HCT116 (cell line): ENCODE data around the gene TECPR1. TPM values are rescaled to one million over a fixed set of nuclear protein-coding genes. Genes with fewer than 3 reads are reported as not detected.

ENCODE experiments used
- ATAC-seq: fragments of 200-7000 bp; cut with Tn5 transposase; 2 replicates; pipeline ENCODE4 v1.9.1; 2020; ENCODE audit warnings: mild to moderate bottlenecking, moderate library complexity
- BruUV-seq: library from RNA; stranded (reverse); fragments of 400-500 nt; replicated peaks from 2 replicates; lab custom pipeline; 2021; lab: Mats Ljungman, UMichigan
- CTCF ChIA-PET: fragments of 300-600 bp; sonication (Branson Sonifier 250); formaldehyde crosslinking; loops from one replicate; lab custom pipeline; 2021; ENCODE audit warnings: antibody characterized with exemption; lab: Charles Lee
- POLR2A ChIA-PET: fragments of 300-600, 350-600 bp; sonication (Branson Sonifier 250); formaldehyde crosslinking; loops from one replicate; lab custom pipeline; 2021; ENCODE audit warnings: antibody characterized with exemption; lab: Charles Lee
- RAD21 ChIA-PET, 2 experiments: fragments of 300-600 bp; sonication (Branson Sonifier 250); formaldehyde crosslinking; loops; one replicate each; lab custom pipeline; 2023; ENCODE audit warnings: low total read pairs in 2 of 2; ENCODE audit not compliant: uncharacterized antibody in 2 of 2, unreplicated experiment in 2 of 2, low non-redundant PET in 1 of 2; lab: Charles Lee
- DNase-seq: peaks from one replicate; pipeline ENCODE4 v3.0.0-alpha.2; 2010; ENCODE audit warnings: low read depth, low spot score
- H2AFZ ChIP-seq: fragments of 200-600 bp; shearing (Covaris generic), sonication (generic); 2 replicates; pipeline ENCODE4 v1.6.1; 2017; ENCODE audit warnings: low read depth, mixed run types, mixed read lengths, antibody characterized with exemption, low read length; ENCODE audit not compliant: poor library complexity, severe bottlenecking
- H3K27ac ChIP-seq: 2 replicates; pipeline ENCODE4 v1.5.1; 2012; ENCODE audit warnings: low read depth, low read length
- H3K27me3 ChIP-seq: fragments of 200-600 bp; sonication (generic); 2 replicates; pipeline ENCODE4 v1.6.1; 2016; ENCODE audit warnings: mixed run types, low read length, mixed read lengths; ENCODE audit not compliant: insufficient read depth
- H3K36me3 ChIP-seq, 2 experiments: fragments of 200-500 bp in 1 of 2; fragments of 200-600 bp in 1 of 2; sonication (Bioruptor generic) in 1 of 2; sonication (generic) in 1 of 2; 2 replicates each; pipeline versions ENCODE4 v1.5.1 to v1.6.1; 2014 to 2016; ENCODE audit warnings: low read length in 2 of 2, inconsistent platforms in 1 of 2, mixed read lengths in 1 of 2, mixed run types in 1 of 2; ENCODE audit not compliant: insufficient read depth in 2 of 2, control insufficient read depth in 1 of 2
- H3K4me1 ChIP-seq, 2 experiments: fragments of 200-600 bp in 1 of 2; sonication (generic) in 1 of 2; 2 replicates each; pipeline versions ENCODE4 v1.5.1 to v1.6.1; 2012 to 2017; ENCODE audit warnings: low read length in 2 of 2, inconsistent platforms in 1 of 2, mild to moderate bottlenecking in 1 of 2, mixed read lengths in 1 of 2, mixed run types in 1 of 2, moderate library complexity in 1 of 2; ENCODE audit not compliant: insufficient read depth in 2 of 2, control insufficient read depth in 1 of 2
- H3K4me2 ChIP-seq: fragments of 200-600 bp; sonication (generic); 2 replicates; pipeline ENCODE4 v1.6.1; 2017; ENCODE audit warnings: mixed run types, low read length, mixed read lengths
- H3K4me3 ChIP-seq, 2 experiments: fragments of 200-600 bp in 1 of 2; sonication (generic) in 1 of 2; replicated peaks in 1 of 2; 2 replicates each; pipeline ENCODE4 v1.5.1; 2011 to 2016; ENCODE audit warnings: low read length in 2 of 2, control low read depth in 1 of 2, low read depth in 1 of 2, mild to moderate bottlenecking in 1 of 2, mixed read lengths in 1 of 2, mixed run types in 1 of 2
- H3K79me2 ChIP-seq: fragments of 200-600 bp; sonication (generic); 2 replicates; pipeline ENCODE4 v1.6.1; 2017; ENCODE audit warnings: mild to moderate bottlenecking, mixed run types, low read length, moderate library complexity, mixed read lengths; ENCODE audit not compliant: insufficient read depth
- H3K9ac ChIP-seq: fragments of 200-600 bp; sonication (generic); 2 replicates; pipeline ENCODE4 v1.6.1; 2016; ENCODE audit warnings: low read length, mixed read lengths
- H3K9me2 ChIP-seq: fragments of 200-600 bp; sonication (generic), shearing (Covaris generic); 2 replicates; pipeline ENCODE4 v1.6.1; 2017; ENCODE audit warnings: mixed run types, mild to moderate bottlenecking, moderate library complexity; ENCODE audit not compliant: insufficient read depth
- H3K9me3 ChIP-seq, 2 experiments: fragments of 200-500 bp in 1 of 2; fragments of 200-600 bp in 1 of 2; sonication (Bioruptor generic) in 1 of 2; sonication (generic) in 1 of 2; 2 replicates each; pipeline ENCODE4 v1.6.1; 2014 to 2017; ENCODE audit warnings: low read length in 2 of 2, mixed read lengths in 2 of 2, inconsistent platforms in 1 of 2, low read depth in 1 of 2, mild to moderate bottlenecking in 1 of 2, mixed run types in 1 of 2, moderate library complexity in 1 of 2; ENCODE audit not compliant: control insufficient read depth in 1 of 2, insufficient read depth in 1 of 2
- H4K20me1 ChIP-seq: fragments of 200-600 bp; sonication (generic), shearing (Covaris generic); 2 replicates; pipeline ENCODE4 v1.6.1; 2017; ENCODE audit warnings: mixed run types, mild to moderate bottlenecking, moderate library complexity; ENCODE audit not compliant: insufficient read depth
- CBX3 ChIP-seq: IDR thresholded peaks from 2 replicates; pipeline ENCODE4 v1.6.1; 2012; ENCODE audit warnings: low read depth
- EZH2 ChIP-seq: fragments of 200-600 bp; sonication (generic); IDR thresholded peaks from 2 replicates; pipeline ENCODE4 v1.6.1; 2017; ENCODE audit warnings: antibody characterized with exemption, mixed run types
- RAD21 ChIP-seq: IDR thresholded peaks from 2 replicates; pipeline ENCODE4 v1.6.1; 2012; ENCODE audit warnings: low read depth, mild to moderate bottlenecking
- SIN3A ChIP-seq: IDR thresholded peaks from 2 replicates; pipeline ENCODE4 v1.6.1; 2012; ENCODE audit warnings: low read depth
- TCF7L2 ChIP-seq: IDR thresholded peaks from 2 replicates; pipeline ENCODE4 v1.7.0; 2011; ENCODE audit warnings: borderline replicate concordance, inconsistent platforms; ENCODE audit not compliant: insufficient read depth, insufficient read length; ENCODE audit errors: extremely low read depth
- intact Hi-C: fragments of 100-400 bp; cut with micrococcal nuclease; formaldehyde crosslinking; loops from 2 replicates; pipeline ENCODE4 v1.10.0; 2022
- total RNA-seq: library from RNA; stranded (reverse); gene quantifications from one replicate; pipeline ENCODE4 v1.2.1, GENCODE V29; 2021; ENCODE audit not compliant: unreplicated experiment
- TF ChIP-seq, protein P1 (sequence below), 3 experiments: fragments of 200-600 bp in 1 of 3; sonication (generic) in 1 of 3; IDR thresholded peaks in 2 of 3; conservative IDR thresholded peaks in 1 of 3; 2 replicates each; pipeline ENCODE4 v1.5.1; 2012 to 2017; ENCODE audit warnings: low read depth in 2 of 3, low read length in 2 of 3, antibody characterized with exemption in 1 of 3, borderline replicate concordance in 1 of 3, control low read depth in 1 of 3, mild to moderate bottlenecking in 1 of 3, mixed read lengths in 1 of 3, mixed run types in 1 of 3, moderate library complexity in 1 of 3; ENCODE audit not compliant: insufficient read depth in 1 of 3

TECPR1 gene
- total RNA-seq, 1 experiment from 2014 or later: 19.9 TPM

DNA sequence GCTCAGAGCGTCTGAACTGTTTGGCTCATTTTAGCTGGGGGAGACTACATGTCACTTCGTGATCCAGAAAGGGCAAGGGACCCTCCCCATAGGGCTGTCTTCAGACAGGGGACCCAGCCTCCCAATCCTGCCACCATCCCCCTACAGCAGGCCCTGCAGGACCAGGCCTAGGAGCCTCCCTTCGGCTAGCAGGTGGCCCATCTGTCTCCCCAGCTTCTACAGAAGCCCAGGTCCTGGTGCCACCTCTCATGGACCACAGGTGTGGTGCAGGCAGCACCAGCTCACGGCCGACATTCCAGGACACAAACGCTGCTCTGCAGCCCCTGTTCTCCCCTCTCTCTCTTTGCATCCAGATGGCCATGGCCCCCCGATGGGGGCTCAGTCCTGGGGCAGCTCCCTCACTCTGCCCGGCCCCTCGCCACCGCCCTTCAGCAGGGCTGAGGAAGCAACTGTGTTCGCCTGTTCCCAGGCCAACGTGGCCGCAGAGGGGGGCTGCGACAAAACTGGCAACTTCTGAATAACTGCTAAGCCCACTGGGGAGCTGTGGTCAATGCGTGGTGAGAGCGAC is 10.3 kb downstream of the TECPR1 start:
- H3K9ac ChIP-seq: no peak overlapping the region
- H3K4me2 ChIP-seq: no peak overlapping the region
- ATAC-seq: no peak
- BruUV-seq: no TSS peak
- ChIA-PET POLR2A (no interaction called here), RAD21 (no interaction called here), CTCF (no interaction called here)
- H3K4me3 ChIP-seq: no peak overlapping the region
- H3K4me1 ChIP-seq: peaks cover 7 to 14% of the 10 kb centered on the region in 2 experiments
- no peak for DNase-seq
- H3K27me3 ChIP-seq: no peaks in the 10 kb centered on the region
- no peaks in the 10 kb centered on the region; a peak in 1 of 4 replicates for H3K36me3 ChIP-seq
- TF ChIP-seq SIN3A: no peak
- no peak overlapping the region for H2AFZ ChIP-seq
- H3K79me2 ChIP-seq: no peaks in the 10 kb centered on the region
- no peaks in the 10 kb centered on the region for H4K20me1 ChIP-seq
- intact Hi-C loops: loop anchor here (1.0 kb wide), 1 partner anchor 220 kb away; no protein-coding TSS in a partner anchor
- no peak overlapping the region for H3K27ac ChIP-seq
- H3K9me3 ChIP-seq: no peaks in the 10 kb centered on the region
- H3K9me2 ChIP-seq: no peaks in the 10 kb centered on the region

GRCh38 chr7:98240961-98241673 is 10.9 kb downstream of the TECPR1 start:
- ChIA-PET POLR2A (no interaction called here), CTCF (no interaction called here), RAD21 (no interaction called here)
- no peak overlapping the region for H3K4me3 ChIP-seq
- H4K20me1 ChIP-seq: no peaks in the 10 kb centered on the region
- no peaks in the 10 kb centered on the region for H3K79me2 ChIP-seq
- ATAC-seq (peak; percentile 68), DNase-seq (peak; percentile 18)
- intact Hi-C loops: loop anchor here (1.0 kb wide), 1 partner anchor 220 kb away; no protein-coding TSS in a partner anchor
- no peaks in the 10 kb centered on the region for H3K9me2 ChIP-seq
- H3K9ac ChIP-seq: no peak overlapping the region
- H3K36me3 ChIP-seq: no peaks in the 10 kb centered on the region; a peak in 1 of 4 replicates
- H3K27ac ChIP-seq: no peak overlapping the region
- no peak overlapping the region for H3K4me2 ChIP-seq
- no peak overlapping the region for H2AFZ ChIP-seq
- no peaks in the 10 kb centered on the region for H3K27me3 ChIP-seq
- TF ChIP-seq EZH2 (no peak), SIN3A (no peak), TCF7L2 (no peak), CBX3 (no peak), RAD21 (peak; percentile 78)
- TF ChIP-seq, protein P1, sequence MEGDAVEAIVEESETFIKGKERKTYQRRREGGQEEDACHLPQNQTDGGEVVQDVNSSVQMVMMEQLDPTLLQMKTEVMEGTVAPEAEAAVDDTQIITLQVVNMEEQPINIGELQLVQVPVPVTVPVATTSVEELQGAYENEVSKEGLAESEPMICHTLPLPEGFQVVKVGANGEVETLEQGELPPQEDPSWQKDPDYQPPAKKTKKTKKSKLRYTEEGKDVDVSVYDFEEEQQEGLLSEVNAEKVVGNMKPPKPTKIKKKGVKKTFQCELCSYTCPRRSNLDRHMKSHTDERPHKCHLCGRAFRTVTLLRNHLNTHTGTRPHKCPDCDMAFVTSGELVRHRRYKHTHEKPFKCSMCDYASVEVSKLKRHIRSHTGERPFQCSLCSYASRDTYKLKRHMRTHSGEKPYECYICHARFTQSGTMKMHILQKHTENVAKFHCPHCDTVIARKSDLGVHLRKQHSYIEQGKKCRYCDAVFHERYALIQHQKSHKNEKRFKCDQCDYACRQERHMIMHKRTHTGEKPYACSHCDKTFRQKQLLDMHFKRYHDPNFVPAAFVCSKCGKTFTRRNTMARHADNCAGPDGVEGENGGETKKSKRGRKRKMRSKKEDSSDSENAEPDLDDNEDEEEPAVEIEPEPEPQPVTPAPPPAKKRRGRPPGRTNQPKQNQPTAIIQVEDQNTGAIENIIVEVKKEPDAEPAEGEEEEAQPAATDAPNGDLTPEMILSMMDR (IDR thresholded peaks at IDR 0.05 in 2 of 3, conservative IDR thresholded peaks at IDR 0.05 in 1 of 3; ENCODE audit: borderline replicate concordance in 1 of 3, insufficient read depth in 1 of 3, low read depth in 2 of 3, low read length in 2 of 3): peak; percentile 64 to 90 (median 87); a peak in 5 of 6 replicates
- BruUV-seq: no TSS peak
- no peaks in the 10 kb centered on the region for H3K9me3 ChIP-seq
- H3K4me1 ChIP-seq: peaks cover 7 to 13% of the 10 kb centered on the region in 2 experiments
